ENCODE data around the gene YOD1.

Gene YOD1

DNA sequence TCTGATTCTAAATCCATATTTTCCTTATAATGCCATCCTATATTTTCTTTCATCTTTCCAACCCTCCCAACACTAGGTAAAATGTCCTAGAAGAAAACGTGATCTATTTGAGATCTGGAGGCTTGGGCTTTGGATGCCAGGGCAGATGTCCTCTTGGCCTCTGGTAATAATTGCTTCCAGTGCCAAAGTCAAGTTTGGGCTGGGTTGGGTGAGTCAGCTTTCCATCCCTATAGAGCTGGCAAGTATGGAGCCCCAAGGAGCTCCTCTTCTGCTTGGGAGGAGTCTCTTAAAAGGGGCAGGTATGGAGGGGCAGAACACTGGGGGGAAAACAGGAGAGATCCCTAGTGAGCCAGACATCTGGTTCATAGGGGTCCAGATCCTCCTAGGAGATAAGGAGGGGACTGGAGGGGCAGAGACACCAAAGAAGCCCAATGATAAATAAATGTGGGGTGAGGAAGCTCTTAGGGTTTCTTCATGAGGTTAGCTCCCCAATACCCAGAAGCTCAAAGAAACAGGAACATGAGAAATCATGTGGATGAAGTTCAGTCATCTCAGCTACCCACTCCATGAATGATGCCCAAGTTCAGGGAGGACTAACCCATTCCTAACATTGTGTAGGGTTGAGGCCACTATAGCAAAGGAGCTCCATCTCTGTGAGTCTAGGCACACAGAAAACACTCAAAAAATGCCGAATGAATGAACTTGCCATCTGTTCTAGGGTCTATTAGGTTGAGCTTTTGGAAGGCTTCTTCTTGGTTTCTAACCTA, 21.9 kb downstream of the YOD1 start:
- DNase-seq (ENCODE audit: low read depth in 1 of 2, low spot score in 1 of 2), result no peak

DNA sequence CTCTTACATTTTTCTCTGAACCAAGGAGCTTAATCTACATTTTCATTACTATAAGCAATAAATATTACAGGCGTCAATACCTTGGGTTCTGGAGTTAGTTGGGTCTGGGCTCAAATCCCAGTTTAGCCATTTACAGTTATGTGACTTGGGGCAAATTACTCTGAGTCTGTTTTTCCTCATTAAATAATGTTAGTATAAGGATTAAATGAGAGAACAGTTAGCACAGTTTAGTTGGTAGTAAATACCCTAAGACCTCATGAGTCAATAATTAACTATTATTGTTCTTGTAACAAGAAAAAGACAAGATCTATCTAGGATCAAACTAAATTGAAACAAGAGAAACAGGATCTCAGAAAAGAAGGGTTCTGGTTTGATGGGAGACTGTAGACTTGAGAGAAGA, 23.1 kb downstream of the YOD1 start:
- DNase-seq (ENCODE audit: low read depth in 1 of 2, low spot score in 1 of 2), result no peak

DNA sequence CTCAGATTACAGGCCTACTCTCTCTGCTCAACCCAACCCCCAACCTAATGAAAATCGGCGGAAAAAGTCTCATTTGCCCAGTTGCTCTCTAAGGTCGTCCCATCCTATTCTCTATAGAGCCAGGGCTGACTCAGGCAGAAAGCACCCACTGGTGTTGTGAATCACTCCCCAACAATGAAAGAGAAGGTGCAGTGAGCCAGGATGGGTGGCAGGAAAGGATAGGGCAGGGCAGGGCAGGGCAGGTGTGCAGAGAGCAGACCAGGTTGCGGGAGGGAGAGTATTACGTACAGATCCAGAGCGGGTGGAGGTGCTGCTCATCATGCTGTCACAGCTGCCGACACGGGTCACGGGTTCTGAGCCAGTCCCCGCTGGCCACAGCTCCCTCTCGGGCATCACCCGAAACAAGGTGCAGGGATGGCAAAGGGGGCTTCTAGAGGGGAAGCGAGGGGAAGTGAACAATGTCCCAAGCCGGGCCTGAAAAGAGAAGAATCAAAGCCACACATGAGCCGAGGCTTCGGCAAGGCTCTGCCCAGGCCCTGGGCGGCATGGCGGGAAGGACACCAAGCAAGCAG, 23.7 kb downstream of the YOD1 start:
- no peak for DNase-seq (ENCODE audit: low read depth in 1 of 2, low spot score in 1 of 2)

DNA sequence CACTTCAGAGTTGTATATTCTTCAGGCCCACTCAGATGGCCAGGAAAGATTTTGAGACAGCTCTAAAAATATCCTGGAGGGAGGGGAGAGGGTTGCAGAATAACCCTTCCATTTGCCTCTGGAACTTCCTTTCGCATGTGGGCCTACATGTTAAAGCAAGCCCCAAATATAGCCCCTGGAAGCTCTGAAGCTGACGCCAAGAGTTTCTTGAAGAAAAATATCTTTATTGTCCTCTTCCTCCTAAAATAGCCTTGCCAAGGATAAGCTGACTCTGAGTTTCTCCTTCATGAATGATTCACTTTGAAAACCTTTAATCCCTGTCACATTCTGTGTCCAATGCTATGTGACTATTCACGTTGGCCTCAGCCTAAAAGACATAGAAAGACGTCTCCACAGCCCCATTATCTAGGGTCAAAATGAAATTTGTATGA, 24.9 kb downstream of the YOD1 start:
- no peak for DNase-seq (ENCODE audit: low read depth in 1 of 2, low spot score in 1 of 2)

DNA sequence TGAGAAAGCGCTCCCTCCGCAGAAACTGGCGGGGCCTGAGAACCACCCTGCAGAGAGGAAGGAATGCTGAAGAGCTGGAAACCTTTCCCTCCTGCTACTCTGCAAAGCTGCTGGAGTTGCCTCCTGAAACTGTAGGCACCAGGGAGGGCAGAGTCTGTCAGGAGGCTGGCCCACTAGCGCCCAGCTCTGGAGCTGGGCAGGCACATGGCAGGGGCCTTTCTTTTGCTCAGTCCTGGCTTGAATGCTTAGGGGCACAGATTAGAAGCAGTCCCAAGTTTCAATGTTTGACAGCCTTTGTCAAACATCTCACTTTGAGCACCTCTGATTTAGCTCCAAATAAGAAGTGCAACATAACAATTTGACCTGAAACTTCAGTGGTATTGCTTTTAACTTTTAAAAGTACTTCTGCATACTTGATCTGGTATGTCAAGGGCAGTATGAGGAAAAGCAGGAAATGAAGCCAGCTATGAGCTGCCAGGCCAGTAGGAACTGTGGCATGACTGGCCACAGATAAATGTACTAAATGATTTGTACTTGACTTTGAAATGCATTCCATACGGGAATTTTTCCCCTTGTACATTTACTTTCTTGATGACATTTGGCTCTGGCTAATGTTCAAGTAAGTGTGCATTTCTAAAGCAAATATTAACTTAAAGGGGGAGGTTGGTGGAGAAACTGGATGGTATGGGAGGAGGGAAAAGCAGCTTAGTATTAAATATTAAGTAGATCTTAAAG, 25.7 kb downstream of the YOD1 start:
- no peak for DNase-seq (ENCODE audit: low read depth in 1 of 2, low spot score in 1 of 2)

DNA sequence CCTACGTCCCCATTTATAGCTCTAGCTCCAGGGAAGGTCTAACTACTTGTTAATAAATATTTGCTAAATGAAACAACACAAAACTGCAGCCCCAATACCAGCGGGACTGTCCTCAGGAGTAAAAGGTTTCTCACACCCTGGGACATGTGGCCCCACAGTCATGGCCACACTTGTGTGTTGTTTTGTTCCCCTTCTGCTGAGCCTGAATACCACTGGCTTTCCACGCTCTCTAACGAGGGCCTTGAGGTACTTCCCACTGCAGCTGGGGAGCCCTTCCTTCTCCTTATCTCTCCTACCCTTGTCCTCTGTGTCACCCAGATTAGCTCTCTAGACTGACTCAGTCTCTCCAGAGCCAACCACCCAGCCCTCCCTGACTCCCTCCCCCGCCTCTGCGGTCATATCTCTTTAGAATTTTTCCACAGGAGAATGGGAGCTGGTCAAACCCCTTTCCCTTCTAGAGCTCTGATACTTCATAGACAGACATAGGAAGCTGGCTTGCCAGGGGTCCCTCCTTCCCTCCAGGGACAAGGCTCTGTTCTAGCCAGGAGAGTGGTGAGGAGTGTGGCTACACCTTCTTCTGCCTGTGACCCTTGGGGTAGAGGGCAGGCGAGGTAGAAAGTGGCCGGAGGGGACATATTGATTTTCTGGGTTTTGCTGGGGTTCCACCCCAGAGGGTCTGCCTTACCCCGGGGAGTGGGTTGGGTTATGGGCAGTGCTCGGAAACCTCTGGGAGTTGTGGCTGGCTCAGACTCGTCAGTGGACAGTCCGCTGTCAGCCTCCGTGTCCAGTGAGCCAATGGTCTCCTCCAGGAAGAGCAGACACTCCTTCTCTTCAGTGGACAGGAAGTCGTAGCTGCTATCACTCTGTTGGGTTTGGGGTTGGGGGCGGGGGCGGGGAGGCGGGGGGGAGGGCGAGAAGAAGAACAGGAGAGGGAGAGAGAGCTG, 26.5 kb downstream of the YOD1 start:
- DNase-seq (ENCODE audit: low read depth in 1 of 2, low spot score in 1 of 2), result no peak

DNA sequence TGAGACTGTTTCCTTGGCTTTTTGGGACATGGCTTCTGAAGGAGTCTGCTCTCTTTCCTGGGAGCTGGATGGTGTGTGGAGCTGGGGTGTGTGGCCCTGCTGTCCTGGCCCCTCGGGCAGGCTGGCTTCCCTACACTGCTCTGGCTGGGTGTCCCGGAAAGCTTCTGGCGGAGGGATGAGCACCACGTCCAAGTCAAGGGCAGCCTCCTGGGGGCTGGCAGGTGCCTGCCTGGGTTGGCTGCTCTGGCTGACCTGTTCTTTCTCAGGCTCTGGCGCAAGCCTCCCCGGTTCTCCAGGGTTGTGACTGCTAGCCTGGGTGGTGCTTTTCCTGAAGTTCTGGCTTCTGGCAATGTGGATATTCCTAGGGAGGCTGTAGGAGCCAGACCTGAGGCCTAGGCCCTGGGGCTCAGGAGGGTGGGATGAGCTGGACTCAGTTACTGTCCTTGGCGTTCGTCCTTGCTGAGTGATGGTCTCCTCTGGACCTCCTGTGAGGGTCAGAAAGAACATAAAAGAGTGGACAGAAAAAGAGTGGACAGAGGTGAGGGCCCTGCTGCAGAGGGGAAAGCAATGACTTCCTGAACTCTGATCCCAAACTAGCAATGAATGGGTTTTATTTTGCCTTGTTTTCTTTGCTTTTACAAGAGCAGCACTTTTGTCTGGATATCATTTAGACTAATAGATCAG, 27.9 kb downstream of the YOD1 start:
- no peak for DNase-seq (ENCODE audit: low read depth in 1 of 2, low spot score in 1 of 2)

DNA sequence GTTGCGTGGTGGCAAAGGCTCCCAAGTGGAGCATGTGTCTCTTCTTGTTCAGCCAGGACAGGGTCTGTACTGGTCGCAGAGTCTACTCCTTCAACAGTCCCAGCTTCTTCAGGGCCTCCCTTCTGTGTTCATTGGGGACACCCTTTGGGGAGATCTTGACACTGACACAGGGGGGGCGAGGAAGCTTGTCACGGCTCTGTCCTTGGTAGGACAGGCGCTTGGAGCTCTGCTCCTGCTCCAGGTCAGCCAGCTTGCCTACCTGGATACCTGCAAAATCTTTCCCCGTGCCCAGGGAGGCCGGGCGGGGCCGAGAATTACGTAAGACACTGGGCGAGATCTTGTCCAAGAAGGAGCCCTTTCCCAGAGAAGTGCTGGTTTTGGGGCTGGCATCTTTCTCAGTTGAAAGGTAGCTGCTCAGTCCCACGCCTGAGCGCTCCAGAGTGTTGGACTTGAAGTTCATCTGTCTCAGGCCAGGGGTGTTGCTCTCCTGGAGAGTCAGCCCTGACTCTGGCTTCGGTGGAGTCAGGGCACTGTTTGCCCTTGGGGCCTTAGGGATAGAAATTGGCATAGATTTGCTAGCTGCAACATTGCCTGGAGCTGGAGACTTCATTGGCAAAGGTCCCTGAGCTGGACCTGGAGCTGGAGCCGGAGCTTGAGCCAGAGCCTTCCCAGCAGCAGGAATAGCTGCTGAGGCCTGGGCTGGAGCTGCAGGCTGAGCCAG, 29.0 kb downstream of the YOD1 start:
- DNase-seq (ENCODE audit: low read depth in 1 of 2, low spot score in 1 of 2), result no peak

DNA sequence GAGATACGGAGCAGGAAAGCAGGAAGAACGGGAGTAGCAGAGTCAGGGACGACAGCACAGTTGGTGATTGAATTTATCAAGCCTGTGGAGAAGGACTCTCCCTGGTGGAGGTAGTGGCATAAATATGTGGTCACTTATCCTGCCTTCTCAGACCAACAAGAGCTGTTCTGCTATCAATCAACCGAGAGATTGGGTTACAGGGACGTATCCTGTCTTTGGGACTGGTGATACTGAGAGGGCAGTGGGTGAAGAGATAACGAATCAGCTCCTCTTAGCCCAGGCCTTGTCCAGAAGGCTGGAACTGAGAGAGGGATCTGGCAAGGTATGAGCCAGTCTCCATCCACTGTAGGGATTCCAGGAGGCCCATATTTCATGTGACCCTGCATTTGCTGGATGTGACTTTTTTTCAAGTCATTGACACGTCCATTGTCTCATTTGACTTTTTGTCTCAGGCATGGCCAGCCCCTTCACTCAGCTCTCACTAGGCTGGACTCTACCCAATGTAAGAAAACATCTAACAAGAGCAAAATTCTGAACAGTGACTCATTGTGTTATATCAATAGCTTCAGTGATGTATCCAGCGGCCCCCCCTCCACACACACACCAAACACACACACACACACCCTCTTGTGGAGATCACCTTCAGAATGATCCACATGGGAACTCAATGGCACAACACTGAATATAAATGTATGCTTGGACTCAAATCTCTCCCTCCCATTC, 29.7 kb downstream of the YOD1 start:
- DNase-seq (ENCODE audit: low read depth in 1 of 2, low spot score in 1 of 2), result no peak

DNA sequence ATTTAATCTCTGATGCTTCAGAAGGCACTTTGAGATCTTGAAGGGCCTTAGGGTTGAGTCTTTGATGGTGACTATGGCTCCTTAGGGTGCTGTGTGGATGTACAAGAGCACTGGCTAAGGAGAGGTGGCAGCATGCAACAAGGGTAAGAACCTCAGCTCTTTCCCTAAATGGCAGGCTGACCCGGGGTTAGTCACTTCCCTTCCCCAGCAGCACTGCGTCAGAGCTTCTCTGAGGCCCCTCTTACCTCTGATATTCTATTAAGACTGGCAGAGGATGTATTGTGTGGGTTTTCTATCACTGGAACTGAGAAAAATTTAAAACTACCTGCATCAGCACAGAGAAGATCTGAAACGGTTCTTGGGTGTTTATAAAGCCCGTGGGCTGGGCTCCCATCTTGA, 30.3 kb downstream of the YOD1 start:
- DNase-seq (ENCODE audit: low read depth in 1 of 2, low spot score in 1 of 2), result no peak

DNA sequence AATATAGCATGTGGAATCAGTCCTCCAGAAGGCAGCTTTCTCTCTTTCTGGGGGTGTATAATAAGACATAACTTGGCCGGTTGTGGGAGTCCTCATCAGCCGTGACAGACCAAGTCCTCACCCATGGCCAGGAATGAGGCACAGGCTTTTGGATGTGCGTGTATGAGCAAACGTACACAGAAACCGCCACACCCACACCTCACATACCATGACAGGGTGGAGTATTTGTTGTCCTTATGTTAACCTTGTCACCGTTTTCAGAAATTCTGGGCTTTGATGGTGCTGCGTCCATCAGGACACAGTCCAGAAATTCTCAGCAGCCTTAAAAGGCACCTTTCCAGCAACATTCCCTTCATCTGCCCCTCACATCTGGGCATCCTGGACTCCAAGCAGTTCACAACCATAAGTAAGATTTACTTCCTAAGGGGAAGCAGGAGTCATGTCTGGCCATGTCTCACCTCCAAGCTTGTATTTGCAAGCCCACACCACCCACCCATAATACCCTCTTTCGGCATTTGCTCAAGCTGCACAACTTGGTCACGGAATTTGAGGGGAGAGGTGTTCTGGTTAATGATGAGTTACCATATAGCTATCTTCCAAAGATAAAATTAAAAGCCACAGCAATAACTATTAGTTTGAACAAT, 30.8 kb downstream of the YOD1 start:
- DNase-seq (ENCODE audit: low read depth in 1 of 2, low spot score in 1 of 2), result no peak

DNA sequence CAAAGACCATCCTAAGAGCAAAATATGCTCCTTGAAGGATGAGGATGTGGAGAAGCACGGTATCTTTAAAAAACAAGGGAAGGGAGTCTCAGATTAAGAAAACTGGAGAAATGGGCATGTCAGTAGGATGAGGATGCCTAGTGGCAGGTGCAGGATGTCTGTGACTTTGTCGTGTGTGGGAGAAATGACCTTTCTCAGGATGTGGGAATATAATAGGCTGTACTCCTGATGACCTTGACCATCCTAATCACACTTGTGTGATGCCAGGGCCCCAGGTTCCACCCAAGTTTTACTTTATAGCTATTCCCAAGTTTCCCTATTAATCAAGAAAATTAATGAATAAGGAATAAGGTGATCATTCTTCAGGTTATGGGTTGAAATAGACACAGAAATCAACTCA, 31.3 kb downstream of the YOD1 start:
- no peak for DNase-seq (ENCODE audit: low read depth in 1 of 2, low spot score in 1 of 2)

DNA sequence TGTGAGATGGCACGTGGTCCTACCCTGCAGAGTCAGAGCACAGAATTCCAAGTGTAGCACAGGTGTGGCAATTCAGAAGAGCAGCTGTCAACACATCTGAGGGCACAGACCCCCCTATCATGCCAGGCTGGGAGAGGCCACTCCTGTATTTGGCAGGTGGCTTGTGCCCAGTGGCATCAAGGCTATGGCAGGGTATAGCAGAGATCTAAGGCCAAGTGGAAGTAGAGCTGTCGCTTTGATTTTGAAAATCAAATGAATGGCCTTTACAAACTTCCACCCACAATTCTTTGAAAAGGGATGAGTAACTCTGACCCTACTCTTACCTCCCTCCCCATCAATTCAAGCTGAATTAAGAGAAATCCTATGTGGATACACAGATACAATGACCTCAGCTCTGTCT, 31.8 kb downstream of the YOD1 start:
- DNase-seq (ENCODE audit: low read depth in 1 of 2, low spot score in 1 of 2), result no peak

DNA sequence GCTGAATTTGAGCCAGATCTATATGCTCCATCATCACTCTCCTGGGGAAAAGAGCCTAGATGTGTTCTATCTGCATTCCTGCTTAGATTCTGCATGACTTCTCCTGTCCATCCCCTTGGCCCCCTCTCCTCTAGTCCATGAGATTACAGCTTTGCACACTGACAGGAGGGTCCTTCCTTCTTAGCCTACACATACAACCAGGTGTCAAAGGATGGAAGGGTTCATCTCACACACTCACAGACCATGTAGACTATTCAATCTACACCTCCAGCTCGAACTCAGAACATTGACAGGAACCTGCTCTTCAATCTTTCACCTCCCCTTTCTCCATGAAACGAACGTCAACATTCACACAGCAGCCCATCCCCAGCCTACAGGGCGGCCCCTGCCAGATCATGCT, 32.3 kb downstream of the YOD1 start:
- DNase-seq (ENCODE audit: low read depth in 1 of 2, low spot score in 1 of 2), result no peak

DNA sequence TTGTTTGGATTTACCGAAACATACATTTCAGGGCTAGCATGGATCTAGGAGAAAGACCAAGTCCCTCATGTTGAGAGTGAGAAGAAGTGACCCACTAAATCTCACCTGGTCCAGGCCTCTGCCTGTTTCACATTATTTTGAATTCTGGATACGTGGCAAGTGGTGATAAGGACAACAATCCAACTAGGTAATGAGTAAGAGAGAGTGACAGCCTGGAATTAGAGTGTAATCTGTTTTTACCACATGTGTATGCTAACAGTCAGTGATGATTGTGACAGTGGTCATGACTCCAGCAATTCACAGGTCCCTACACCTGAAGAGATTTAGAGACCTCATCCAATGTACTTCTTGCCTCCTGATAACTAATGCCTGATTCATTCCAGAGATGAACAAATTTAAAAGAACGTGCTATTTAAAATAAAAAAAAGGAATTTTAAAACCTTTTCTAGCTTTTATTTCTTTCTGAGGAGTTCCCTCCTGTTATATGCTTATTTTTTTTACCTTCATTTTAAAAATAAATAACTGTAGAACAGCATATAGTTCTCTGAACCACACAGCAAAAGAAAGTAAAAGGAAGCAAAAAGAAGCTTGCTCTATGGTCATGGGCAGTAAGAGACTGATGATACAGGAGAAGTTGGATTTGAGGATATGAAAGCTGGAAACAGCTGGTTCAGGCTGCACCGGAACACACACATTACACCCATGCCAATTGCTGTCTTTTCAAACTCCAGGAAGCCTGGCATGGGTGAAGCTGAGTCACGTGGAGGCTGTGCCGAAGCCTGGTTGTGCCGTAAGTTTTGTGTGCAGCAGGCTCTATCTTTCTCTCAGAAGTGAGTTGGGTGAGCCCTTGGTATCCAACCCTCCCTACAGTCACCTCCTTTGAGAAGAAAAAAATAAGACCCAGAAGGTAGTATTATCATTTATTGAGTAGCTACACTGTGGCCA, 33.1 kb downstream of the YOD1 start:
- DNase-seq (ENCODE audit: low read depth in 1 of 2, low spot score in 1 of 2), result no peak

DNA sequence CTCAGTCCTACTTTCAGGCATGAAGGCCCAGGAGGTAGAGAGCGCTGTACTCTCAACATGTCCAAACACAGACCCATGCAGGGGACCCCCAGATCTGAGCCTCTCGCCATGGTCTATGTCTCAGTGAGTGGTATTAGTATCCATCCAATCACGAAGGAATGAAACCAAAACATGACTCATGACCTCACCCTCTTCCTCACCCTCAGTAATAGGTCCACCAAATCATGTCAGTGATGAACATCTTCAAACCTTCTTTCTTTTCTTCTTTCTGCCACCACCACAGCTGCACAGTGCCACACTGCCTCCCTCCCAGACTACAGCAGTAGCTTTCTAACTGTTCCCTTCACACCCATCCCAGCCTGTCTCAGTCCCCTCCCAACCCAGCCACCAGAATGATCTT, 35.2 kb downstream of the YOD1 start:
- DNase-seq (ENCODE audit: low read depth in 1 of 2, low spot score in 1 of 2), result no peak

DNA sequence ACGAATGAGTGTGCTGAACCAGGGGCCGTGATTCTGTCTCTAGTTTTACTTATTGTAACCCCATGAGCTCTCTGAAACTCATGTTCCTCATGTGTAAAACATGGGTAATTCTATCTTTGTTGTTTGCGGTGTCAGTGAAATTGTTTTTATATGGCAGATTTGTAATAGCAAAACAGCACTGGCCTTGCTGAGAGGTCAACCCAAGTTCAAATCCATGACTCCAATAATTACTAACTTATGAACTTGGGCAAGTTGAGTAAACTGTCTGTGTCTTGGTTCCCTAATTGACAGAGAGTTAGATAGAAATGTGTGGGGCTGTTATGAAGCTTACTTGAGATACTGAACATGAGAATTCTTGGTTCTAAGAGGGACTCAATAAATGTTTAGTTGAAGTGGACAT, 36.3 kb downstream of the YOD1 start:
- DNase-seq (ENCODE audit: low read depth in 1 of 2, low spot score in 1 of 2), result no peak
